WTC11 (cell line): Measurements from ENCODE around the gene KCNT1. TPM values are rescaled to one million over a fixed set of nuclear protein-coding genes. Genes with fewer than 3 reads are reported as not detected.

ENCODE experiments used
- ATAC-seq: fragments of 200-7000 bp; cut with Tn5 transposase; 2 replicates; pipeline ENCODE4 v1.10.0; 2021; ENCODE audit warnings: mild to moderate bottlenecking, moderate library complexity
- CTCF ChIA-PET: fragments of 300-600 bp; sonication (Branson Sonifier 250); formaldehyde crosslinking; loops from one replicate; lab custom pipeline; 2021; ENCODE audit warnings: antibody characterized with exemption; lab: Charles Lee
- POLR2A ChIA-PET: fragments of 350-600 bp; sonication (Branson Sonifier 250); formaldehyde crosslinking; loops from one replicate; lab custom pipeline; 2021; ENCODE audit warnings: antibody characterized with exemption; lab: Charles Lee
- DNase-seq: peaks from one replicate; pipeline ENCODE4 v3.0.0; 2021; ENCODE audit warnings: low spot score
- H3K27ac Mint-ChIP-seq: 2 replicates; pipeline ENCODE4 v1.8.0; 2021; ENCODE audit warnings: mixed read lengths
- H3K27me3 Mint-ChIP-seq: 2 replicates; pipeline ENCODE4 v1.8.0; 2021; ENCODE audit warnings: low read depth, mild to moderate bottlenecking, moderate library complexity, mixed read lengths
- H3K36me3 Mint-ChIP-seq: 2 replicates; pipeline ENCODE4 v1.8.0; 2021; ENCODE audit warnings: mixed read lengths
- H3K4me1 Mint-ChIP-seq: 2 replicates; pipeline ENCODE4 v1.8.0; 2022; ENCODE audit warnings: mixed read lengths
- H3K4me3 Mint-ChIP-seq: 2 replicates; pipeline ENCODE4 v1.8.0; 2021; ENCODE audit warnings: mild to moderate bottlenecking, moderate library complexity, mixed read lengths
- H3K9me3 Mint-ChIP-seq: 2 replicates; pipeline ENCODE4 v1.8.0; 2021; ENCODE audit warnings: mixed read lengths
- CBFB ChIP-seq: sonication (generic); formaldehyde crosslinking; IDR thresholded peaks from 2 replicates; pipeline ENCODE4 v1.8.1; 2022; ENCODE audit warnings: mild to moderate bottlenecking, low read depth, missing genetic modification reagents
- CREM ChIP-seq: sonication (generic); formaldehyde crosslinking; IDR thresholded peaks from 2 replicates; pipeline ENCODE4 v1.8.1; 2022; ENCODE audit warnings: mild to moderate bottlenecking, missing genetic modification reagents, moderate library complexity
- EMX1 ChIP-seq: fragments of 250-450 bp; sonication (Bioruptor Pico); IDR thresholded peaks from 2 replicates; pipeline ENCODE4 v1.8.0; 2021; ENCODE audit warnings: mild to moderate bottlenecking
- GRHL2 ChIP-seq: fragments of 250-450 bp; sonication (Bioruptor Pico); IDR thresholded peaks from 2 replicates; pipeline ENCODE4 v1.8.0; 2022; ENCODE audit warnings: mild to moderate bottlenecking, moderate library complexity; ENCODE audit not compliant: insufficient replicate concordance, severe bottlenecking
- HMGA2 ChIP-seq: fragments of 250-450 bp; sonication (Bioruptor Pico); IDR thresholded peaks from 2 replicates; pipeline ENCODE4 v1.4.0; 2021; ENCODE audit warnings: mild to moderate bottlenecking, moderate library complexity
- IRF2 ChIP-seq: sonication (generic); formaldehyde crosslinking; IDR thresholded peaks from 2 replicates; pipeline ENCODE4 v1.8.0; 2022; ENCODE audit warnings: low read depth, missing genetic modification reagents, borderline replicate concordance
- MYBL2 ChIP-seq: sonication (generic); formaldehyde crosslinking; IDR thresholded peaks from 2 replicates; pipeline ENCODE4 v1.8.1; 2023; ENCODE audit warnings: mild to moderate bottlenecking, moderate library complexity, missing genetic modification reagents
- NFATC4 ChIP-seq: fragments of 250-450 bp; sonication (Bioruptor Pico); IDR thresholded peaks from 2 replicates; pipeline ENCODE4 v1.9.0; 2021; ENCODE audit warnings: mild to moderate bottlenecking
- NFE2L1 ChIP-seq: sonication (generic); formaldehyde crosslinking; IDR thresholded peaks from 2 replicates; pipeline ENCODE4 v1.8.1; 2023; ENCODE audit warnings: missing genetic modification reagents
- NFYB ChIP-seq: sonication (generic); formaldehyde crosslinking; conservative IDR thresholded peaks from 2 replicates; pipeline ENCODE4 v1.8.0; 2022; ENCODE audit warnings: low read depth, missing genetic modification reagents
- NR1H2 ChIP-seq: sonication (generic); formaldehyde crosslinking; IDR thresholded peaks from 2 replicates; pipeline ENCODE4 v1.9.0; 2021; ENCODE audit warnings: mild to moderate bottlenecking, moderate library complexity, missing genetic modification reagents
- NR2C2 ChIP-seq: sonication (generic); formaldehyde crosslinking; IDR thresholded peaks from 2 replicates; pipeline ENCODE4 v1.8.0; 2022; ENCODE audit warnings: mild to moderate bottlenecking, missing genetic modification reagents
- NR3C1 ChIP-seq: sonication (generic); formaldehyde crosslinking; conservative IDR thresholded peaks from 2 replicates; pipeline ENCODE4 v1.8.1; 2023; ENCODE audit warnings: low read depth, mild to moderate bottlenecking, missing genetic modification reagents
- RELA ChIP-seq: sonication (generic); formaldehyde crosslinking; IDR thresholded peaks from 2 replicates; pipeline ENCODE4 v1.8.1; 2022; ENCODE audit warnings: missing genetic modification reagents, mild to moderate bottlenecking, borderline replicate concordance
- SP1 ChIP-seq: sonication (generic); formaldehyde crosslinking; conservative IDR thresholded peaks from 2 replicates; pipeline ENCODE4 v1.8.1; 2022; ENCODE audit warnings: missing genetic modification reagents
- ZNF219 ChIP-seq: sonication (generic); formaldehyde crosslinking; IDR thresholded peaks from 2 replicates; pipeline ENCODE4 v1.8.0; 2023; ENCODE audit warnings: missing genetic modification reagents, mild to moderate bottlenecking, borderline replicate concordance
- total RNA-seq: library from RNA; stranded (reverse); gene quantifications from 3 replicates; pipeline ENCODE4 v1.2.3, GENCODE V29; 2021
- TF ChIP-seq, protein P1 (sequence below): sonication (generic); formaldehyde crosslinking; IDR thresholded peaks from 2 replicates; pipeline ENCODE4 v1.8.1; 2023; ENCODE audit warnings: mild to moderate bottlenecking, missing genetic modification reagents
- TF ChIP-seq, protein P2 (sequence below): sonication (generic); formaldehyde crosslinking; IDR thresholded peaks from 2 replicates; pipeline ENCODE4 v1.8.1; 2023; ENCODE audit warnings: mild to moderate bottlenecking, missing genetic modification reagents, borderline replicate concordance
- TF ChIP-seq, protein P3 (sequence below): sonication (generic); formaldehyde crosslinking; IDR thresholded peaks from 2 replicates; pipeline ENCODE4 v1.8.0; 2022; ENCODE audit warnings: mild to moderate bottlenecking, missing genetic modification reagents
- TF ChIP-seq, protein P4 (sequence below): sonication (generic); formaldehyde crosslinking; IDR thresholded peaks from 2 replicates; pipeline ENCODE4 v1.8.1; 2022; ENCODE audit warnings: mild to moderate bottlenecking, missing genetic modification reagents, moderate library complexity, borderline replicate concordance
- TF ChIP-seq, protein P5 (sequence below): fragments of 250-450 bp; sonication (Bioruptor Pico); IDR thresholded peaks from 2 replicates; pipeline ENCODE4 v1.9.0; 2021; ENCODE audit warnings: moderate library complexity, mild to moderate bottlenecking, inconsistent platforms, borderline replicate concordance

Gene KCNT1
- total RNA-seq, 1 experiment from 2014 or later: 0.13 TPM

DNA sequence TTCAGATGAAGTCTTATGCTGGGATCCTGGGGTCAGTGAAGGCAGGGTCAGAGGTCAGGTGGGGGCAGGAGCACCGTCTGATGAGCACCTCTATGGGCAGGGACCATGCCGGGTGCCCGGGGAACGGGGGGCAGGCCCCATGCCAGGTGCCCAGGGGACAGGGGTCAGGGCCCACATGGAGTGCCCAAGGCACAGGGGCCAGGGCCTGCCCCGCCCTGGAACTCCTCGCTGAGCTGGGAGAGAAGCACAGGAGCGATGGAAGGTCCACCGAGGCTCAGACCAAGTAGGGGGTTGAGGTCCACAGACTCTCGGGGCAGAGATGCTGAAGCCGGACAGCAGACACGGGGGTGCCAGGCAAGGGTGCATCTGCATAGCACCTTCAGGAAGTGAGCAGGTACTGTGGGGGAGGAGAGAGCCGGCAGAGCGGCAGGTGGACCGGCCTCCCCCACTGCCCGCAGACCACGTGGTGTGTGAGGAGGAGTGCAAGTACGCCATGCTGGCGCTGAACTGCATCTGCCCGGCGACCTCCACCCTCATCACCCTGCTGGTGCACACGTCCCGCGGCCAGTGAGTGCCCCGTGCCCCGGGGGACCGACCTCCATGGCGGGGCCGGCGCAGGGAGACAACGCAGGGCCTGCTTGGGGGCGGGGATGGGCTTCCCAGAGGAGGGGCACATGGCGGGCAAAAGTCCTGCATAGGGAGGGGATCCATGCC lies 67.7 kb downstream of the KCNT1 start (continued):
- no peak for TF ChIP-seq NFE2L1 (CRISPR knock-in tag)
- TF ChIP-seq, protein P1, sequence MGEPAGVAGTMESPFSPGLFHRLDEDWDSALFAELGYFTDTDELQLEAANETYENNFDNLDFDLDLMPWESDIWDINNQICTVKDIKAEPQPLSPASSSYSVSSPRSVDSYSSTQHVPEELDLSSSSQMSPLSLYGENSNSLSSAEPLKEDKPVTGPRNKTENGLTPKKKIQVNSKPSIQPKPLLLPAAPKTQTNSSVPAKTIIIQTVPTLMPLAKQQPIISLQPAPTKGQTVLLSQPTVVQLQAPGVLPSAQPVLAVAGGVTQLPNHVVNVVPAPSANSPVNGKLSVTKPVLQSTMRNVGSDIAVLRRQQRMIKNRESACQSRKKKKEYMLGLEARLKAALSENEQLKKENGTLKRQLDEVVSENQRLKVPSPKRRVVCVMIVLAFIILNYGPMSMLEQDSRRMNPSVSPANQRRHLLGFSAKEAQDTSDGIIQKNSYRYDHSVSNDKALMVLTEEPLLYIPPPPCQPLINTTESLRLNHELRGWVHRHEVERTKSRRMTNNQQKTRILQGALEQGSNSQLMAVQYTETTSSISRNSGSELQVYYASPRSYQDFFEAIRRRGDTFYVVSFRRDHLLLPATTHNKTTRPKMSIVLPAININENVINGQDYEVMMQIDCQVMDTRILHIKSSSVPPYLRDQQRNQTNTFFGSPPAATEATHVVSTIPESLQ: no peak
- TF ChIP-seq NR2C2: no peak
- TF ChIP-seq ZNF219 (CRISPR knock-in tag): no peak
- no peak for TF ChIP-seq IRF2 (CRISPR knock-in tag)

DNA sequence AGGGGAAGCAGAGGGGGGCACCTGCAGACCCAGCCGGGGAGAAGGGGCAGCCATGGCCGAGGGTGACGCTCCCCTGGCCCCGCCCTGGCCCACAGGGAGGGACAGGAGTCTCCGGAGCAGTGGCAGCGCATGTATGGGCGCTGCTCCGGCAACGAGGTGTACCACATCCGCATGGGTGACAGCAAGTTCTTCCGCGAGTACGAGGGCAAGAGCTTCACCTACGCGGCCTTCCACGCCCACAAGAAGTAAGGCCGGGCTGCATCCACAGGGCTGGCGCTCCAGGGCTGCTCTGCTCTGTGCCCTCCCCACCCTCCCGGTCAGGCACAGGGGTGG lies 68.2 kb downstream of the KCNT1 start:
- H3K4me3 Mint-ChIP-seq: no peak overlapping the region
- CTCF ChIA-PET: no interaction called here
- no peak overlapping the region for H3K27ac Mint-ChIP-seq
- peaks cover 8% of the 10 kb centered on the region; the same call in 1 of the 2 replicates for H3K9me3 Mint-ChIP-seq
- POLR2A ChIA-PET: no interaction called here
- no peaks in the 10 kb centered on the region for H3K27me3 Mint-ChIP-seq
- no peak for DNase-seq
- no peaks in the 10 kb centered on the region for H3K36me3 Mint-ChIP-seq
- TF ChIP-seq NFYB (no peak), NR3C1 (no peak), CBFB (CRISPR knock-in tag) (no peak), RELA (CRISPR knock-in tag) (no peak), SP1 (no peak), NFATC4 (CRISPR knock-in tag) (no peak), NR1H2 (CRISPR knock-in tag) (no peak), CREM (CRISPR knock-in tag) (no peak), MYBL2 (no peak), NFE2L1 (CRISPR knock-in tag) (no peak), HMGA2 (no peak), EMX1 (no peak)
- TF ChIP-seq, protein P2, sequence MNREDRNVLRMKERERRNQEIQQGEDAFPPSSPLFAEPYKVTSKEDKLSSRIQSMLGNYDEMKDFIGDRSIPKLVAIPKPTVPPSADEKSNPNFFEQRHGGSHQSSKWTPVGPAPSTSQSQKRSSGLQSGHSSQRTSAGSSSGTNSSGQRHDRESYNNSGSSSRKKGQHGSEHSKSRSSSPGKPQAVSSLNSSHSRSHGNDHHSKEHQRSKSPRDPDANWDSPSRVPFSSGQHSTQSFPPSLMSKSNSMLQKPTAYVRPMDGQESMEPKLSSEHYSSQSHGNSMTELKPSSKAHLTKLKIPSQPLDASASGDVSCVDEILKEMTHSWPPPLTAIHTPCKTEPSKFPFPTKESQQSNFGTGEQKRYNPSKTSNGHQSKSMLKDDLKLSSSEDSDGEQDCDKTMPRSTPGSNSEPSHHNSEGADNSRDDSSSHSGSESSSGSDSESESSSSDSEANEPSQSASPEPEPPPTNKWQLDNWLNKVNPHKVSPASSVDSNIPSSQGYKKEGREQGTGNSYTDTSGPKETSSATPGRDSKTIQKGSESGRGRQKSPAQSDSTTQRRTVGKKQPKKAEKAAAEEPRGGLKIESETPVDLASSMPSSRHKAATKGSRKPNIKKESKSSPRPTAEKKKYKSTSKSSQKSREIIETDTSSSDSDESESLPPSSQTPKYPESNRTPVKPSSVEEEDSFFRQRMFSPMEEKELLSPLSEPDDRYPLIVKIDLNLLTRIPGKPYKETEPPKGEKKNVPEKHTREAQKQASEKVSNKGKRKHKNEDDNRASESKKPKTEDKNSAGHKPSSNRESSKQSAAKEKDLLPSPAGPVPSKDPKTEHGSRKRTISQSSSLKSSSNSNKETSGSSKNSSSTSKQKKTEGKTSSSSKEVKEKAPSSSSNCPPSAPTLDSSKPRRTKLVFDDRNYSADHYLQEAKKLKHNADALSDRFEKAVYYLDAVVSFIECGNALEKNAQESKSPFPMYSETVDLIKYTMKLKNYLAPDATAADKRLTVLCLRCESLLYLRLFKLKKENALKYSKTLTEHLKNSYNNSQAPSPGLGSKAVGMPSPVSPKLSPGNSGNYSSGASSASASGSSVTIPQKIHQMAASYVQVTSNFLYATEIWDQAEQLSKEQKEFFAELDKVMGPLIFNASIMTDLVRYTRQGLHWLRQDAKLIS (CRISPR knock-in tag): no peak
- TF ChIP-seq, protein P3, sequence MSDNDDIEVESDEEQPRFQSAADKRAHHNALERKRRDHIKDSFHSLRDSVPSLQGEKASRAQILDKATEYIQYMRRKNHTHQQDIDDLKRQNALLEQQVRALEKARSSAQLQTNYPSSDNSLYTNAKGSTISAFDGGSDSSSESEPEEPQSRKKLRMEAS (CRISPR knock-in tag): no peak
- TF ChIP-seq, protein P4, sequence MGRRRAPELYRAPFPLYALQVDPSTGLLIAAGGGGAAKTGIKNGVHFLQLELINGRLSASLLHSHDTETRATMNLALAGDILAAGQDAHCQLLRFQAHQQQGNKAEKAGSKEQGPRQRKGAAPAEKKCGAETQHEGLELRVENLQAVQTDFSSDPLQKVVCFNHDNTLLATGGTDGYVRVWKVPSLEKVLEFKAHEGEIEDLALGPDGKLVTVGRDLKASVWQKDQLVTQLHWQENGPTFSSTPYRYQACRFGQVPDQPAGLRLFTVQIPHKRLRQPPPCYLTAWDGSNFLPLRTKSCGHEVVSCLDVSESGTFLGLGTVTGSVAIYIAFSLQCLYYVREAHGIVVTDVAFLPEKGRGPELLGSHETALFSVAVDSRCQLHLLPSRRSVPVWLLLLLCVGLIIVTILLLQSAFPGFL (CRISPR knock-in tag): no peak
- ATAC-seq: no peak
- H3K4me1 Mint-ChIP-seq: no peaks in the 10 kb centered on the region

DNA sequence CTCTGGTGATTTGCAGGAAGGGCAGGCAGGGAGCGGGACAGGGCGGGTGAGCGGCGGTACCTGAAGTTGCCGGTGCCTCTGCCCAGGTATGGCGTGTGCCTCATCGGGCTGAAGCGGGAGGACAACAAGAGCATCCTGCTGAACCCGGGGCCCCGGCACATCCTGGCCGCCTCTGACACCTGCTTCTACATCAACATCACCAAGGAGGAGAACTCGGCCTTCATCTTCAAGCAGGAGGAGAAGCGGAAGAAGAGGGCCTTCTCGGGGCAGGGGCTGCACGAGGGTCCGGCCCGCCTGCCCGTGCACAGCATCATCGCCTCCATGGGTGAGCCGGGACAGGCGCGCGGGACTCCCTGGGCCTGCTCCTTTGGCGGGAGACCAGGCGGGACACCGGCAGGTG lies 68.8 kb downstream of the KCNT1 start:
- no peak overlapping the region for H3K4me3 Mint-ChIP-seq
- no peaks in the 10 kb centered on the region for H3K27me3 Mint-ChIP-seq
- H3K9me3 Mint-ChIP-seq: peaks cover 7% of the 10 kb centered on the region; the same call in 1 of the 2 replicates
- CTCF ChIA-PET: no interaction called here
- H3K4me1 Mint-ChIP-seq: no peaks in the 10 kb centered on the region
- POLR2A ChIA-PET: no interaction called here
- H3K36me3 Mint-ChIP-seq: no peaks in the 10 kb centered on the region
- ATAC-seq (no peak), DNase-seq (no peak)
- TF ChIP-seq IRF2 (CRISPR knock-in tag): no peak
- no peak for TF ChIP-seq ZNF219 (CRISPR knock-in tag)
- no peak for TF ChIP-seq GRHL2 (CRISPR knock-in tag)
- TF ChIP-seq, protein P5, sequence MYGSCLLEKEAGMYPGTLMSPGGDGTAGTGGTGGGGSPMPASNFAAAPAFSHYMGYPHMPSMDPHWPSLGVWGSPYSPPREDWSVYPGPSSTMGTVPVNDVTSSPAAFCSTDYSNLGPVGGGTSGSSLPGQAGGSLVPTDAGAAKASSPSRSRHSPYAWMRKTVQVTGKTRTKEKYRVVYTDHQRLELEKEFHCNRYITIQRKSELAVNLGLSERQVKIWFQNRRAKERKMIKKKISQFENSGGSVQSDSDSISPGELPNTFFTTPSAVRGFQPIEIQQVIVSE (CRISPR knock-in tag): no peak
- no peak for TF ChIP-seq HMGA2
- H3K27ac Mint-ChIP-seq: no peak overlapping the region
